HL-60 (cell line): ENCODE measurements around the gene TNRC6A.

Experiments used
- CTCF ChIP-seq: IDR thresholded peaks from one replicate; pipeline ENCODE4 v1.5.1; 2011; ENCODE audit warnings: low read length, control low read depth, inconsistent platforms; ENCODE audit not compliant: insufficient read depth
- SPI1 ChIP-seq: IDR thresholded peaks from 2 replicates; pipeline ENCODE4 v1.6.1; 2012; ENCODE audit warnings: low read depth, mild to moderate bottlenecking, borderline replicate concordance

- TF ChIP-seq CTCF (no peak), SPI1 (no peak)
Observed at GRCh38 chr16:24769806-24770205, 40.4 kb downstream of the TNRC6A start.
